ENCODE measurements around the gene CEP85L. TPM values are rescaled to one million over a fixed set of nuclear protein-coding genes. Genes with fewer than 3 reads are reported as not detected.

Gene CEP85L
- total and polyA plus RNA-seq, 2 experiments from 2014 or later, result 9.1 to 10.1 TPM

DNA sequence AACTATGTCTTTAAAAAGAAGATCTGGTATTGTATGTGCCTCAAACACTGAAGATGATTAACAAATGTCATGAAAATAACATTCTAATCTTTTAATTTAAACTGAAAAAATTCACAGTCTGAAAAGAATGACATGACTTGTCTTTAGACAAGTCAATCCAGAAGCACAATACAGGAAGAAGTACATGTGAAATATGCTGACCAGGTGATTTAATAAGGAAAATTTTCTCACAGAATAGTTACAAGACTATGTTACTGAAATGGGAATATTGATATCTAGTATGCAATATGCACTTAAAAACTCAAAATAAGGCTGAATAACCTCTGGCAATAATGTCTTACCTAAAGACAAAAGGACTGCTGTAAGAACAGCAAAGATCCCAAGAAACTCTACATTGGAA lies 13.1 kb downstream of the CEP85L start (continued):
- TF ChIP-seq, protein P1, sequence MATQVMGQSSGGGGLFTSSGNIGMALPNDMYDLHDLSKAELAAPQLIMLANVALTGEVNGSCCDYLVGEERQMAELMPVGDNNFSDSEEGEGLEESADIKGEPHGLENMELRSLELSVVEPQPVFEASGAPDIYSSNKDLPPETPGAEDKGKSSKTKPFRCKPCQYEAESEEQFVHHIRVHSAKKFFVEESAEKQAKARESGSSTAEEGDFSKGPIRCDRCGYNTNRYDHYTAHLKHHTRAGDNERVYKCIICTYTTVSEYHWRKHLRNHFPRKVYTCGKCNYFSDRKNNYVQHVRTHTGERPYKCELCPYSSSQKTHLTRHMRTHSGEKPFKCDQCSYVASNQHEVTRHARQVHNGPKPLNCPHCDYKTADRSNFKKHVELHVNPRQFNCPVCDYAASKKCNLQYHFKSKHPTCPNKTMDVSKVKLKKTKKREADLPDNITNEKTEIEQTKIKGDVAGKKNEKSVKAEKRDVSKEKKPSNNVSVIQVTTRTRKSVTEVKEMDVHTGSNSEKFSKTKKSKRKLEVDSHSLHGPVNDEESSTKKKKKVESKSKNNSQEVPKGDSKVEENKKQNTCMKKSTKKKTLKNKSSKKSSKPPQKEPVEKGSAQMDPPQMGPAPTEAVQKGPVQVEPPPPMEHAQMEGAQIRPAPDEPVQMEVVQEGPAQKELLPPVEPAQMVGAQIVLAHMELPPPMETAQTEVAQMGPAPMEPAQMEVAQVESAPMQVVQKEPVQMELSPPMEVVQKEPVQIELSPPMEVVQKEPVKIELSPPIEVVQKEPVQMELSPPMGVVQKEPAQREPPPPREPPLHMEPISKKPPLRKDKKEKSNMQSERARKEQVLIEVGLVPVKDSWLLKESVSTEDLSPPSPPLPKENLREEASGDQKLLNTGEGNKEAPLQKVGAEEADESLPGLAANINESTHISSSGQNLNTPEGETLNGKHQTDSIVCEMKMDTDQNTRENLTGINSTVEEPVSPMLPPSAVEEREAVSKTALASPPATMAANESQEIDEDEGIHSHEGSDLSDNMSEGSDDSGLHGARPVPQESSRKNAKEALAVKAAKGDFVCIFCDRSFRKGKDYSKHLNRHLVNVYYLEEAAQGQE (IDR thresholded peaks at IDR 0.05; ENCODE audit: unreplicated experiment), result no peak
- TF ChIP-seq STAT1 (IDR thresholded peaks at IDR 0.05; ENCODE audit: unreplicated experiment), result no peak
- TF ChIP-seq CTCF (conservative IDR thresholded peaks at IDR 0.05; ENCODE audit: low read depth in 2 of 2), result no peak
- TF ChIP-seq NANOG (IDR thresholded peaks at IDR 0.05; ENCODE audit: borderline replicate concordance), result no peak
- TF ChIP-seq ETS1 (IDR thresholded peaks at IDR 0.05), result no peak
- no peak for TF ChIP-seq EZH2phosphoT487 (IDR thresholded peaks at IDR 0.05; ENCODE audit: unreplicated experiment)
- no peak for TF ChIP-seq ZNF114 (CRISPR knock-in tag; IDR thresholded peaks at IDR 0.05)

GRCh38 chr6:118635909-118636735 lies 15.3 kb downstream of the CEP85L start:
- Histone ChIP-seq H3K4me3 (no peak overlapping the region), H3K4me1 (ENCODE audit: insufficient read depth) (0 out of 2 replicates have a peak, but pooled peaks cover 9% of the 10 kb centered on the region), H2AFZ (no peak overlapping the region), H3K9me2 (ENCODE audit: insufficient read depth) (no peaks in the 10 kb centered on the region), H3K27ac (ENCODE audit: low read depth) (no peak overlapping the region), H3K36me3 (ENCODE audit: insufficient read depth) (no peaks in the 10 kb centered on the region), H3K27me3 (ENCODE audit: insufficient read depth) (no peaks in the 10 kb centered on the region), H4K20me1 (replicated peaks; ENCODE audit: insufficient read depth) (no peaks in the 10 kb centered on the region), H3F3A (replicated peaks; ENCODE audit: low read depth) (no peaks in the 10 kb centered on the region), H3K4me2 (no peak overlapping the region), H3K79me2 (replicated peaks; ENCODE audit: insufficient read depth) (peaks cover 47% of the 10 kb centered on the region)
- peaks cover 10% of the 10 kb centered on the region; the same call in 2 of the 3 replicates for H3K36me3 Mint-ChIP-seq (ENCODE audit: low read depth)
- DNase-seq (ENCODE audit: low spot score) (no peak), ATAC-seq (no peak)
- no peak overlapping the region for H3K4me3 Mint-ChIP-seq
- no peak overlapping the region for H3K27ac Mint-ChIP-seq
- H3K9me3 Mint-ChIP-seq, result no peaks in the 10 kb centered on the region
- peaks cover 2% of the 10 kb centered on the region for H3K27me3 Mint-ChIP-seq (ENCODE audit: insufficient read depth, low read depth, poor library complexity)
- peaks cover 6% of the 10 kb centered on the region for H3K4me1 Mint-ChIP-seq
- TF ChIP-seq CREB1 (CRISPR knock-in tag; IDR thresholded peaks at IDR 0.05; ENCODE audit: low read depth), result no peak
- TF ChIP-seq, protein P2, sequence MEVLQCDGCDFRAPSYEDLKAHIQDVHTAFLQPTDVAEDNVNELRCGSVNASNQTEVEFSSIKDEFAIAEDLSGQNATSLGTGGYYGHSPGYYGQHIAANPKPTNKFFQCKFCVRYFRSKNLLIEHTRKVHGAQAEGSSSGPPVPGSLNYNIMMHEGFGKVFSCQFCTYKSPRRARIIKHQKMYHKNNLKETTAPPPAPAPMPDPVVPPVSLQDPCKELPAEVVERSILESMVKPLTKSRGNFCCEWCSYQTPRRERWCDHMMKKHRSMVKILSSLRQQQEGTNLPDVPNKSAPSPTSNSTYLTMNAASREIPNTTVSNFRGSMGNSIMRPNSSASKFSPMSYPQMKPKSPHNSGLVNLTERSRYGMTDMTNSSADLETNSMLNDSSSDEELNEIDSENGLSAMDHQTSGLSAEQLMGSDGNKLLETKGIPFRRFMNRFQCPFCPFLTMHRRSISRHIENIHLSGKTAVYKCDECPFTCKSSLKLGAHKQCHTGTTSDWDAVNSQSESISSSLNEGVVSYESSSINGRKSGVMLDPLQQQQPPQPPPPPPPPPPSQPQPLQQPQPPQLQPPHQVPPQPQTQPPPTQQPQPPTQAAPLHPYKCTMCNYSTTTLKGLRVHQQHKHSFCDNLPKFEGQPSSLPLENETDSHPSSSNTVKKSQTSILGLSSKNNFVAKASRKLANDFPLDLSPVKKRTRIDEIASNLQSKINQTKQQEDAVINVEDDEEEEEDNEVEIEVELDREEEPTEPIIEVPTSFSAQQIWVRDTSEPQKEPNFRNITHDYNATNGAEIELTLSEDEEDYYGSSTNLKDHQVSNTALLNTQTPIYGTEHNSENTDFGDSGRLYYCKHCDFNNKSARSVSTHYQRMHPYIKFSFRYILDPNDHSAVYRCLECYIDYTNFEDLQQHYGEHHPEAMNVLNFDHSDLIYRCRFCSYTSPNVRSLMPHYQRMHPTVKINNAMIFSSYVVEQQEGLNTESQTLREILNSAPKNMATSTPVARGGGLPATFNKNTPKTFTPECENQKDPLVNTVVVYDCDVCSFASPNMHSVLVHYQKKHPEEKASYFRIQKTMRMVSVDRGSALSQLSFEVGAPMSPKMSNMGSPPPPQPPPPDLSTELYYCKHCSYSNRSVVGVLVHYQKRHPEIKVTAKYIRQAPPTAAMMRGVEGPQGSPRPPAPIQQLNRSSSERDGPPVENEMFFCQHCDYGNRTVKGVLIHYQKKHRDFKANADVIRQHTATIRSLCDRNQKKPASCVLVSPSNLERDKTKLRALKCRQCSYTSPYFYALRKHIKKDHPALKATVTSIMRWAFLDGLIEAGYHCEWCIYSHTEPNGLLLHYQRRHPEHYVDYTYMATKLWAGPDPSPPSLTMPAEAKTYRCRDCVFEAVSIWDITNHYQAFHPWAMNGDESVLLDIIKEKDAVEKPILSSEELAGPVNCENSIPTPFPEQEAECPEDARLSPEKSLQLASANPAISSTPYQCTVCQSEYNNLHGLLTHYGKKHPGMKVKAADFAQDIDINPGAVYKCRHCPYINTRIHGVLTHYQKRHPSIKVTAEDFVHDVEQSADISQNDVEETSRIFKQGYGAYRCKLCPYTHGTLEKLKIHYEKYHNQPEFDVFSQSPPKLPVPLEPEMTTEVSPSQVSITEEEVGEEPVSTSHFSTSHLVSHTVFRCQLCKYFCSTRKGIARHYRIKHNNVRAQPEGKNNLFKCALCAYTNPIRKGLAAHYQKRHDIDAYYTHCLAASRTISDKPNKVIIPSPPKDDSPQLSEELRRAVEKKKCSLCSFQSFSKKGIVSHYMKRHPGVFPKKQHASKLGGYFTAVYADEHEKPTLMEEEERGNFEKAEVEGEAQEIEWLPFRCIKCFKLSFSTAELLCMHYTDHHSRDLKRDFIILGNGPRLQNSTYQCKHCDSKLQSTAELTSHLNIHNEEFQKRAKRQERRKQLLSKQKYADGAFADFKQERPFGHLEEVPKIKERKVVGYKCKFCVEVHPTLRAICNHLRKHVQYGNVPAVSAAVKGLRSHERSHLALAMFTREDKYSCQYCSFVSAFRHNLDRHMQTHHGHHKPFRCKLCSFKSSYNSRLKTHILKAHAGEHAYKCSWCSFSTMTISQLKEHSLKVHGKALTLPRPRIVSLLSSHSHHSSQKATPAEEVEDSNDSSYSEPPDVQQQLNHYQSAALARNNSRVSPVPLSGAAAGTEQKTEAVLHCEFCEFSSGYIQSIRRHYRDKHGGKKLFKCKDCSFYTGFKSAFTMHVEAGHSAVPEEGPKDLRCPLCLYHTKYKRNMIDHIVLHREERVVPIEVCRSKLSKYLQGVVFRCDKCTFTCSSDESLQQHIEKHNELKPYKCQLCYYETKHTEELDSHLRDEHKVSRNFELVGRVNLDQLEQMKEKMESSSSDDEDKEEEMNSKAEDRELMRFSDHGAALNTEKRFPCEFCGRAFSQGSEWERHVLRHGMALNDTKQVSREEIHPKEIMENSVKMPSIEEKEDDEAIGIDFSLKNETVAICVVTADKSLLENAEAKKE (CRISPR knock-in tag; IDR thresholded peaks at IDR 0.05), result no peak
- TF ChIP-seq ETS1 (IDR thresholded peaks at IDR 0.05), result no peak
- no peak for TF ChIP-seq POLR2AphosphoS5 (IDR thresholded peaks at IDR 0.05; ENCODE audit: low read depth)
- TF ChIP-seq NANOG (IDR thresholded peaks at IDR 0.05; ENCODE audit: borderline replicate concordance), result no peak
